ENCODE data around the gene RBMS1.

RBMS1 gene

GRCh38 chr2:160419776-160420505 is 73.7 kb downstream of the RBMS1 start:
- Histone ChIP-seq H3K4me2 (ENCODE audit: low read depth, low read length) (no peak overlapping the region), H3K36me3 (replicated peaks; ENCODE audit: insufficient read depth, low read length) (no peaks in the 10 kb centered on the region), H3K27me3 (replicated peaks; ENCODE audit: insufficient read depth, low read length) (0 out of 2 replicates have a peak, but pooled peaks cover 3% of the 10 kb centered on the region), H3K9me3 (replicated peaks; ENCODE audit: insufficient read depth, low read length) (no peaks in the 10 kb centered on the region), H3K4me1 (ENCODE audit: low read length) (peaks cover 17% of the 10 kb centered on the region), H3K9me2 (replicated peaks; ENCODE audit: insufficient read depth, low read length) (no peaks in the 10 kb centered on the region), H2AFZ (ENCODE audit: low read length) (no peak overlapping the region), H3K79me2 (ENCODE audit: low read length) (no peaks in the 10 kb centered on the region), H4K20me1 (ENCODE audit: insufficient read depth, low read length) (no peaks in the 10 kb centered on the region), H3K27ac (ENCODE audit: low read length) (no peak overlapping the region), H3K9ac (ENCODE audit: low read length) (no peak overlapping the region), H3K4me3 (ENCODE audit: low read length) (no peak overlapping the region), H3F3A (ENCODE audit: insufficient read depth, low read length) (peaks cover 9% of the 10 kb centered on the region; the same call in 1 of the 2 replicates)
- DNase-seq: no peak
- TF ChIP-seq EZH2phosphoT487 (IDR thresholded peaks at IDR 0.05; ENCODE audit: low read length) (no peak), CTCF (IDR thresholded peaks at IDR 0.05; ENCODE audit: low read length) (no peak), EZH2 (optimal IDR thresholded peaks at IDR 0.05; ENCODE audit: low read depth, low read length) (no peak)

DNA sequence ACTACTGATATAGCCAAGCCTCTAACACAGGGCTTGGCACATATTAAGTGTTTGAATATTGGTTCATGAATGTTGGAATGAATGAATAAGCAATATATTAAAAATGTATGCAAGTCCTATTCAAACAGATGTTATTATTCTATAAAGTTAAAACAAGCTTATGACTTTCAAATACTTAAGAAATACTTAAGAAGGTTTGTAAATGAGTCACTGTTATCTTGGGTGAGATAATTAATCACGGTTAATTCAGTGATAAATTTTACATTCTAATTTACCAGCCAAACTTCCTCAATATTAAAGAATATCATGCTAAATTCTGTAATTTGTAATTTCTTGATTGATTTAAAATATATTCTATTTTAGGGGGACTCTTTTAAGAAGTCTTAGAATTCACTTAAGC is 74.8 kb downstream of the RBMS1 start:
- Histone ChIP-seq H3K79me2 (ENCODE audit: low read length) (0 out of 2 replicates have a peak, but pooled peaks cover 2% of the 10 kb centered on the region), H4K20me1 (ENCODE audit: insufficient read depth, low read length) (no peaks in the 10 kb centered on the region), H3K36me3 (replicated peaks; ENCODE audit: insufficient read depth, low read length) (no peaks in the 10 kb centered on the region), H3K9me3 (replicated peaks; ENCODE audit: insufficient read depth, low read length) (no peaks in the 10 kb centered on the region), H2AFZ (ENCODE audit: low read length) (no peak overlapping the region), H3K4me2 (ENCODE audit: low read depth, low read length) (no peak overlapping the region), H3K9ac (ENCODE audit: low read length) (no peak overlapping the region), H3K27ac (ENCODE audit: low read length) (no peak overlapping the region), H3F3A (ENCODE audit: insufficient read depth, low read length) (peaks cover 9% of the 10 kb centered on the region; the same call in 1 of the 2 replicates), H3K9me2 (replicated peaks; ENCODE audit: insufficient read depth, low read length) (no peaks in the 10 kb centered on the region), H3K4me1 (ENCODE audit: low read length) (peaks cover 17% of the 10 kb centered on the region), H3K4me3 (ENCODE audit: low read length) (no peak overlapping the region), H3K27me3 (replicated peaks; ENCODE audit: insufficient read depth, low read length) (0 out of 2 replicates have a peak, but pooled peaks cover 3% of the 10 kb centered on the region)
- no peak for TF ChIP-seq CTCF (IDR thresholded peaks at IDR 0.05; ENCODE audit: low read length)
- TF ChIP-seq EZH2 (optimal IDR thresholded peaks at IDR 0.05; ENCODE audit: low read depth, low read length): no peak
- TF ChIP-seq EZH2phosphoT487 (IDR thresholded peaks at IDR 0.05; ENCODE audit: low read length): no peak
- no peak for DNase-seq

DNA sequence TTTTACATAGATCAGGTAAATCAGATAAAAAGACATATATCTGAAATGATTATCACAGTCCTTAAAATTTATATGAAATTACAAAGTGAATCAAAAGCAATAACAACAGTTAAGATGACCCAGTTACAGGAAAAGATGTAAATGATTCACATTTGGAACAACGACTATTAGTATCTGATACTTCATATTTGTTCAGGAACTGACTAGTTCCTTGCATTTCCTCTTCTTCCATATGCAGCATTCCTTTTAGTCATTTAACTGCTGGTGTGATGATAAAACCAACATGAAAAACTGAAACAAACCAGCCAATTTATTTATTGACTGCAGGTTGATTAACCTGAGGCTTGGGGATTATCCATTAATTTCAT is 75.2 kb downstream of the RBMS1 start:
- TF ChIP-seq EZH2phosphoT487 (IDR thresholded peaks at IDR 0.05; ENCODE audit: low read length) (no peak), EZH2 (optimal IDR thresholded peaks at IDR 0.05; ENCODE audit: low read depth, low read length) (no peak), CTCF (IDR thresholded peaks at IDR 0.05; ENCODE audit: low read length) (no peak)
- 0 out of 2 replicates have a peak, but pooled peaks cover 3% of the 10 kb centered on the region for H3K27me3 ChIP-seq (replicated peaks; ENCODE audit: insufficient read depth, low read length)
- no peak overlapping the region for H3K27ac ChIP-seq (ENCODE audit: low read length)
- H3F3A ChIP-seq (ENCODE audit: insufficient read depth, low read length): peaks cover 9% of the 10 kb centered on the region; the same call in 1 of the 2 replicates
- DNase-seq: no peak
- no peaks in the 10 kb centered on the region for H4K20me1 ChIP-seq (ENCODE audit: insufficient read depth, low read length)
- H3K9me2 ChIP-seq (replicated peaks; ENCODE audit: insufficient read depth, low read length): no peaks in the 10 kb centered on the region
- no peak overlapping the region for H3K4me2 ChIP-seq (ENCODE audit: low read depth, low read length)
- H3K4me3 ChIP-seq (ENCODE audit: low read length): no peak overlapping the region
- no peak overlapping the region for H3K9ac ChIP-seq (ENCODE audit: low read length)
- H3K79me2 ChIP-seq (ENCODE audit: low read length): 0 out of 2 replicates have a peak, but pooled peaks cover 3% of the 10 kb centered on the region
- H2AFZ ChIP-seq (ENCODE audit: low read length): no peak overlapping the region
- H3K4me1 ChIP-seq (ENCODE audit: low read length): peaks cover 17% of the 10 kb centered on the region
- no peaks in the 10 kb centered on the region for H3K9me3 ChIP-seq (replicated peaks; ENCODE audit: insufficient read depth, low read length)
- H3K36me3 ChIP-seq (replicated peaks; ENCODE audit: insufficient read depth, low read length): no peaks in the 10 kb centered on the region

All from MM.1S (cell line).